GM18507 (cell line): ENCODE measurements around the gene PTPN21.

ENCODE experiments used
- DNase-seq: peaks from one replicate; pipeline ENCODE4 v3.0.0; 2011; ENCODE audit warnings: low read depth; ENCODE audit not compliant: insufficient read length; ENCODE audit errors: extremely low spot score
- FAIRE-seq: peaks from 2 replicates; lab custom pipeline; 2011; peaks lifted over from hg19 to GRCh38; lab: Jason Lieb, UNC

Gene PTPN21

GRCh38 chr14:88516861-88517357 is 37.9 kb downstream of the PTPN21 start:
- FAIRE-seq = no peak

GRCh38 chr14:88515499-88516221 is 39.1 kb downstream of the PTPN21 start:
- FAIRE-seq (no peak), DNase-seq (no peak)

More at GRCh38 chr14:88516861-88517357, 37.9 kb downstream of the PTPN21 start:
- DNase-seq = no peak

DNA sequence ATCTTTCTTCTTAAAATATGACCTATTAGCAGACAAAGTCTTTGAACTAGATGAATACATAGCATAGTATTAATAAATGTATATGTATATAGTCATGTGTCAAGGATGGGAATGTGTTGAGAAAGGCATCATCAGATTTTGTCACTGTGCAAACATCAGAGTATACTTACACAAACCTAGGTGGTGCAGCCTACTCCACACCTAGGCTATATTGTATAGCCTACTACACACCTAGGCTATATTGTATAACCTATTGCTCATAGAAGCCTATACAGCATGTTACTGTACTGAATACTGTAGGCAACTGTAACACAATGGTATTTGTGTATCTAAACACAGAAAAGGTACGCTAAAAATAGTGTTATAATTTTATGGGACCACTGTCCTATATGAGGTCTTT is 47.6 kb downstream of the PTPN21 start:
- FAIRE-seq (no peak), DNase-seq (no peak)

GRCh38 chr14:88505621-88506020 is 49.2 kb downstream of the PTPN21 start:
- no peak for FAIRE-seq
- DNase-seq = no peak

DNA sequence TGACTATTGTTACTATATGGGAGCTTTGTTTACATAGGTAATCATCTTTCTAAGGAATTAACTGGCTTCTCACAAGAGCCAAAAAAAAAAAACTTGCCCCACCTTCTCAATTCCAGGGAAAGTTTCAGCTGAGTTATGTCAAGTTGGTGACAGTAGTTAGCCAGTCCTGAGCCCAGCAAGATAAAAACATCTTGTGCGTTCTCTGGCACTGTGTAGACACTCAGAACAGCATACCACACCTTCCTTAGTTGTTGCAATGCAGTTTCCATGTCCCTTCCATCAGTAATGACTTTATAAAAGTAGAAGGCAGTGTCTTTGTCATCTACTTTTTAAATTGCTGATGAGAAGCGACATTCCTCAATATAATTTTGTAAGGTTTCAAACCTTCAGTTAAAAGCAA is 50.2 kb downstream of the PTPN21 start:
- FAIRE-seq (no peak), DNase-seq (no peak)

GRCh38 chr14:88503754-88504406 is 50.9 kb downstream of the PTPN21 start:
- no peak for FAIRE-seq
- DNase-seq = no peak

DNA sequence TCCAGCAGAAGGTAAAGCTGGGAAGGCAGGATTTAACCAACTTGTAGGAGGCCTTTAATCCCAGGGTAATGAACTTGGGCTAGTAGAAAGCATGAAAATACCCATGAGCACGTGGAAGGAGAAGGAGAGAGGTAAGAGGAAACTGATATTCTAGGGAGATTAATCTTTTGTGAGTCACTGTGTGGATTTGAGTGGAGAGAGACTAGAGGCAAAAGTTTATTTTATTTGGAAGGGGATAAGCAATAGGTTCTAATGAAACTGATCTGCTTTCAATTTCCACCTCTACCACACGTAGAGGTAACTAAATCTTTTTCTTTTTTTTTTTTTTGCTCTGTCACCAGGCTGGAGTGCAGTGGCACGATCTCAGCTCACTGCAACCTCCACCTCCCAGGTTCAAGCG is 52.1 kb downstream of the PTPN21 start:
- DNase-seq = no peak
- no peak for FAIRE-seq

DNA sequence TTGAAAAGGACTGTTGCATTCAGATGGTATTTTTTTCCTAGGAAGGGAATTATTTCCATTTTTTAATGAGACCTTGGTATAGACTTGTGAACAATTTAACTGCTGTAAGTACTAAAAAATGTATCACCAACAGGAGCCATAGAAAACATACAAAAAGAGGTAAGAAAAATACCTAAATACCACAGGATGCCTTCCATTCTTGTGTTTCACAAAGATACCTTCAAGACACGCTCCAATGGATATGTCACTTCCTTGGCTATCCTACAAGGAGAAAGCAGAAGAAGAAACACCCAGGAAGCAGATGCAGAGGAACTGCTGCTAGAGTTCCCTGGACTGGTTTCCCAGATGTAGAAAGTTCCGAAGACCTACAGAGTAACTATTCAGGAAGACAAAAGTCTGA is 54.2 kb downstream of the PTPN21 start:
- DNase-seq (no peak), FAIRE-seq (no peak)

DNA sequence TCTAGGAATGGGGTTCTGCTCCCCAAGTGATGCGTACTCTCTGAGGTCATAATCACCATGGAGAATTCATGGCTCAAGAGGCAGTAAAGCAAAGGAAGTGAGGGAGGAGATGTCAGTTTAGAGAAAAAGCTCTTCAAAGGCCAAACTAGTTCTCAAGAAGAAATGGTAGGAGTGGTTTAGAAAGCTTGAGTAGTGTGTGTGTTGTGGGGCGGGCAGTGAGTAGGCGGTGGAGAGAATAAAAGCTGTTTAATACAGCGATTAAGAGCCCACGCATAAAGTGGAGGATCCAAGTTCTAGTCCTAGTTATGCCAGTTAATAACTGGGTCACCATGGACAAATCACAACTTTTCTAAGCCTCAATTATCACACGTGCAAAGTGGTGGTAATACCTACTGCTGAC is 55.6 kb downstream of the PTPN21 start:
- FAIRE-seq = no peak

DNA sequence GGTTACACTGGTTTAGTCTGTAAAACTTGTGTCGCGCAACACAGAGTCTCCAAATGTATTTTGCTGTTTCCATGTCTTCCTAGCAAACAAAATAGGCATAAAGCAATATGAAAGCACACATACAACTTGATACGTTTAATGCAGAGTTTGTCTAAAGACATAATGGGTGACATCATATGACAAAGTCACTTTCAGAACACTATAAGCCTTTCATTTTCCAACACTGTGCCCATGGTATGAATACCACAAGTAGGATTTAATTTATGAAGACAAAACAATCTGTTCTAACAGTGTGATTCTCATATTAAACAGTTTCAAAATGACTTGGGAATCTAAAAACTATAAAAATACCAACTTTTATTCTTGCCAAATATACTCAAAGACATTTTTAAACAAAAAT is 58.4 kb downstream of the PTPN21 start:
- DNase-seq = no peak
- FAIRE-seq = no peak

More for the DNA sequence above, 55.6 kb downstream of the PTPN21 start:
- no peak for DNase-seq

GRCh38 chr14:88493392-88494185 is 61.2 kb downstream of the PTPN21 start:
- no peak for DNase-seq
- FAIRE-seq = no peak

GRCh38 chr14:88492272-88493089 is 62.3 kb downstream of the PTPN21 start:
- FAIRE-seq = peak; percentile 84
- DNase-seq = peak; percentile 40

DNA sequence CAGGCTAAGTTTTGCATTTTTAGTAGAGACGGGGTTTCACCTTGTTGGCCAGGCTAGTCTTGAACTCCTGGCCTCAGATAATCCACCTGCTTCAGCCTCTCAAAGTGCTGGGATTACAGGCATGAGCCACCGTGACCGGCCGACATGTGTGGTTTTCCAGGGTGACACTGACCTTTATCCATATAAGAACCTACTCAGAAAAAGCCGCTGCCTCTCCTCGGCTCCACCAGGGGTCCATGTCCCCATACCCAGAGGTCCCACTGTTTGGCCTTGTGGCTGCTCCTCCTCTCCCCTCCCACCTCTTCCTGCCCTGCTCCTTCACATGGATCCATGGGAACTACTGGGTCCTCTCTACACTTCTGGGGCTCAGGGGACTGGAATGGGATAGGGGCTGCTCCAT is 64.6 kb downstream of the PTPN21 start:
- DNase-seq = no peak
- FAIRE-seq = no peak

- no peak for FAIRE-seq
- no peak for DNase-seq
These were observed 65.9 kb downstream of the PTPN21 start for GRCh38 chr14:88488897-88489296.

GRCh38 chr14:88488081-88488480 is 66.7 kb downstream of the PTPN21 start:
- no peak for FAIRE-seq
- no peak for DNase-seq

- DNase-seq (no peak), FAIRE-seq (no peak)
These were observed 72.3 kb downstream of the PTPN21 start for GRCh38 chr14:88482524-88482923.

- DNase-seq (no peak), FAIRE-seq (no peak)
These were observed 73.0 kb downstream of the PTPN21 start for GRCh38 chr14:88481794-88482193.

DNA sequence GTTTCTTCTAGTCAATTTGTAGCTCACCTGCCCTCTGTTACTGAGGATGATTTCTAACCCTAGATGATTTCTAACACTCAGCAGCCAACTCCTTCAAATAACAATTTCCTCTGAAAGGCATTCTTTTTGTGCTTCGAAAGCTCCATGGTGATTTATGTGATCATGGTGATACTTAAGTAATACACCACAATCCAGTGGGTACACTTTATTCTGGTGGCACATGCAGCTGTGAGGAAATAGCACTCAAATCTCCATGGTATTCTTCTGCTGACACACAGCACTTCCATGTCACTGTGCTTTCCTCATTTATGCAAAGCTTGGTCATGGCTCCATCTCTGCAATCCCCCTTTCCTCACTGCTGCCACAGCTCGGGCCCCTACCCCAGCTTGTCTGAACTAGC is 73.7 kb downstream of the PTPN21 start:
- FAIRE-seq = no peak
- DNase-seq = no peak

DNA sequence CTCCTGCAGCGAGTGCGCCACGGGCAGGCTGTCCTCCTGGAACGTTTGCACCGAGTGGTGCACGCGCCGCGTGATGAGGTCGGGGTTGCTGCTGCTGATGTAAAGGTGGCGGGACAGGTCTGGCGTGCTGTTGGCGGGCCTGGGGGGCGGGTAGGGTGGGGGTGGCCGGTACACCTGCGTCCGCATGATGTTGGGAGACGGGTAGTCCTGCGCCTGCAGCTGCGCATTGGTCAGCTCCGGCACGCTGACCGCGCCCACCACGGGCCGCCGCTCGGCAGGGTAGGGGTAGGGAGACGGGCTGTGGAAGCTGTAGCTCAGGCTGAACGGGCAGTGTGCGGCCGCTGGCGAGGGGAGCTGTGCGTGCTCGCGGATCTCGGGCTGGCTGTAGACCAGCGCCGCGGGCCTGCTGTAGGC is 75.2 kb downstream of the PTPN21 start:
- FAIRE-seq = no peak

More for the DNA sequence above, 75.2 kb downstream of the PTPN21 start:
- no peak for DNase-seq
